NB4 (cell line): ENCODE results near the gene PIRT.

Experiments used
- DNase-seq: peaks from one replicate; pipeline ENCODE4 v3.0.0; 2010; ENCODE audit warnings: low read depth
- H3K4me3 ChIP-seq: one replicate; pipeline ENCODE4 v1.5.1; 2011; ENCODE audit warnings: mild to moderate bottlenecking, low read depth, low read length, moderate library complexity
- MYC ChIP-seq: IDR thresholded peaks from 2 replicates; pipeline ENCODE4 v1.6.1; 2011; ENCODE audit warnings: low read depth, low read length
- POLR2A ChIP-seq: IDR thresholded peaks from 2 replicates; pipeline ENCODE4 v1.6.1; 2011; ENCODE audit warnings: mild to moderate bottlenecking; ENCODE audit not compliant: insufficient read length; ENCODE audit errors: extremely low read depth
- TF ChIP-seq, protein P1 (sequence below): IDR thresholded peaks from 2 replicates; pipeline ENCODE4 v1.6.1; 2011; ENCODE audit warnings: low read depth, low read length
- TF ChIP-seq, protein P2 (sequence below): IDR thresholded peaks from one replicate; pipeline ENCODE4 v1.5.1; 2012; ENCODE audit warnings: low read depth, low read length

Gene PIRT

DNA sequence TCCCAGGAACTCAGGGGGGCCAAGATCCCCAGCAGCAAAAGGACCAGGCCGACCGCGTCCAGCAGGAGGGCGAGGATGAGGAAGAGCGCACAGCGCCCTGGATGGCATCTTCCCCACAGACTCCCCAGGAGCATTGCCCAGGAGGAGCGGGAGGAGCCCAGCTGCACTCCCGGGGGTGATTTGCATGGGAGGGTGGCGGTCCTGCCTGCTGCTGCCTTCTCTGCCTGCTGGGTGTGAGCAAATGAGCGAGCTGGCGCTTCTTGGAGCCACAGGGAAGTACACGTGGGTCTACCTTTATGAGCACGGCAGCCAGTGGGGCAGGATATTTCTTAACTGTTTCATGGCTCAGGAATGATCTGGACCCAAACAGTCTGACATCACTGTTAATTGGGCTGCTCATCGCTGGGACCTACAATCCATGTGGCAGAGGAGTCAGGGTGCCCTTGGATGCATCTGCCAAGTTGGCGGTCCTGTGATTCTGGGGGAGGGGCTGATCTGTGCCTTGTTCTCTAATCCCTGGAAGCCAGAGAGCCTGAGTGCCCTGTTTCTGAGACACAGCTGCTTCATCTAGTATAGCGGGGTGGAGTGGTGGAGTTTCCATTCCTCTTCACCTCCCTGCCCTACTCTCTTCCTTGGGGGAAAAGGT lies 33.9 kb downstream of the PIRT start, which contains the start of gene TMEM238L:
Gene TMEM238L, minus strand, starts transcription at position 270 of the 646 bp plus-strand sequence. Its CDS starts 136 bp downstream, at position 134.
- no peak for DNase-seq
- no peak within 1 kb of the TSS for H3K4me3 ChIP-seq

DNA sequence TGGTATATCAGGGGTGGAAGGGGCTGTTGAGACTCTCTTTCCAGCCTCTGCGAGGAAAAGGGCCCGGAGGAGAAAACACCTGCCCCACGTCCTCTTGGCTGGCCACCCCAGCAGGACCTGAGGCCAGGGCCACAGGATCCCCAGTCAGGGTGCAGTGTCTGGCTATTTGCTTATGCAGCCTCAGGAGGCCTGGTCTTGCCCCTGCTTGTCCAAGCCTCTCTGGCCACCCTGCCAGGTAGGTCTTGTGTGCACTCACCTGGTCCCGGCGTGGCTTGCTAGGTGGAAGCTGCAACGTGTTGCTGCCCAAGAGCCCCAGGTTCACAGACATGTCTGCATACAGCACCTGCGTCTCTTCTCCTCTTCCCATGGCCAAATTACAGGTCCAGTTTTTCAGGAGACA lies 34.5 kb downstream of the PIRT start:
- H3K4me3 ChIP-seq, result no peak overlapping the region
- TF ChIP-seq MYC (no peak), POLR2A (no peak)
- TF ChIP-seq, protein P1, sequence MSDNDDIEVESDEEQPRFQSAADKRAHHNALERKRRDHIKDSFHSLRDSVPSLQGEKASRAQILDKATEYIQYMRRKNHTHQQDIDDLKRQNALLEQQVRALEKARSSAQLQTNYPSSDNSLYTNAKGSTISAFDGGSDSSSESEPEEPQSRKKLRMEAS, result no peak
- TF ChIP-seq, protein P2, sequence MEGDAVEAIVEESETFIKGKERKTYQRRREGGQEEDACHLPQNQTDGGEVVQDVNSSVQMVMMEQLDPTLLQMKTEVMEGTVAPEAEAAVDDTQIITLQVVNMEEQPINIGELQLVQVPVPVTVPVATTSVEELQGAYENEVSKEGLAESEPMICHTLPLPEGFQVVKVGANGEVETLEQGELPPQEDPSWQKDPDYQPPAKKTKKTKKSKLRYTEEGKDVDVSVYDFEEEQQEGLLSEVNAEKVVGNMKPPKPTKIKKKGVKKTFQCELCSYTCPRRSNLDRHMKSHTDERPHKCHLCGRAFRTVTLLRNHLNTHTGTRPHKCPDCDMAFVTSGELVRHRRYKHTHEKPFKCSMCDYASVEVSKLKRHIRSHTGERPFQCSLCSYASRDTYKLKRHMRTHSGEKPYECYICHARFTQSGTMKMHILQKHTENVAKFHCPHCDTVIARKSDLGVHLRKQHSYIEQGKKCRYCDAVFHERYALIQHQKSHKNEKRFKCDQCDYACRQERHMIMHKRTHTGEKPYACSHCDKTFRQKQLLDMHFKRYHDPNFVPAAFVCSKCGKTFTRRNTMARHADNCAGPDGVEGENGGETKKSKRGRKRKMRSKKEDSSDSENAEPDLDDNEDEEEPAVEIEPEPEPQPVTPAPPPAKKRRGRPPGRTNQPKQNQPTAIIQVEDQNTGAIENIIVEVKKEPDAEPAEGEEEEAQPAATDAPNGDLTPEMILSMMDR, result no peak
- DNase-seq, result no peak

More for the DNA sequence above, 33.9 kb downstream of the PIRT start, which contains the start of gene TMEM238L:
- TF ChIP-seq, protein P1, result no peak
- TF ChIP-seq POLR2A, result no peak
- TF ChIP-seq, protein P2, result no peak
- TF ChIP-seq MYC, result no peak

DNA sequence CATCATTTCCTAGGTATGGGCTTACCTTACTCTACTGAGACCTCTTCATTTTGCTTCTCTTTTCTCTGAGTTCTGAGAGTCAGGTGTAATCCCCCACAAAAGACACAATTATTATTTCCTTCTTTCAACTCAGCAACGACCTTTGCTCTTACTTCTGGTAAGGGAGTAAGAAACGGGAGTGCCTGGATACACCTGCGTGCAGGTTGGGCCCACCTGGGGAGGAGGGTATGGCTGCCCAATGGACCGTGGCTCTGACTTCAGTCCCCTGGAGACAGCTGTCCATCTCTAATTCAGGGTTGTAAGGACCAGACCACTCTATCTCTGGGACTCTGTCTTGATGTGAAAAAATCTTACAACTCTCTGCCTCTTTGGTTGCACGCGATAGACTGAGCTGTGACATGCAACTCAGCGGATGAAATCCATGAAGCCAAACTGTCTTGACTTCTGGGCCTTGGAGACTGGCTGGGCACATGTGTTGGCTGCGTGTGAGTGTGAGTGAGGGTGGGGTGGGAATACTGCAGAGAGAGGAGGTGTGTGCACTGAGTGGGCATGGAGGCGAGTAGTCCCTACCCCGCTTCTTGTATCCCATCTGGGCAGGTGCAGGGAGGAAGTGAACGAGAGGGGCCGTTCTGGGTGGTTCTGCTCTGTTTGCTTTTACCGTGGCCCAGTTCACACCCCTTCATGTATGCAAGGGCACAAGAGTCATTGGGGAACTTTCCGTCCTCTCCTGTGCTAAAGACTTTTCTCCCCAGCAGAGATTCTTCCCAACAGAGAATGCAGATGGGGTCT lies 35.2 kb downstream of the PIRT start:
- H3K4me3 ChIP-seq, result no peak overlapping the region
- no peak for DNase-seq
- TF ChIP-seq, protein P2, result no peak
- TF ChIP-seq POLR2A (no peak), MYC (no peak)
- TF ChIP-seq, protein P1, result no peak

GRCh38 chr17:10799407-10799806 lies 38.5 kb downstream of the PIRT start:
- TF ChIP-seq POLR2A, result no peak
- TF ChIP-seq, protein P2, result no peak
- TF ChIP-seq, protein P1, result no peak
- TF ChIP-seq MYC, result no peak
- no peak for DNase-seq
- no peak overlapping the region for H3K4me3 ChIP-seq

- H3K4me3 ChIP-seq, result no peak overlapping the region
- no peak for DNase-seq
- TF ChIP-seq POLR2A (no peak), MYC (no peak)
- TF ChIP-seq, protein P1, result no peak
- TF ChIP-seq, protein P2, result no peak
These were observed 39.0 kb downstream of the PIRT start for GRCh38 chr17:10798910-10799309.
